Subcutaneous adipose tissue (tissue), 4 donors: ENCODE measurements around the gene ATP8B2. TPM values are rescaled to one million over a fixed set of nuclear protein-coding genes. Genes with fewer than 3 reads are reported as not detected.

ENCODE experiments used
- total RNA-seq, 4 donors: library from RNA; depleted of rRNA; stranded (reverse); fragments of >200 nt; gene quantifications; one replicate each; pipeline ENCODE4 v1.1.0, GENCODE V29; 2016
- TF ChIP-seq, protein P1 (sequence below): fragments of 450-650 bp; IDR thresholded peaks from one replicate; pipeline ENCODE4 v1.5.1; 2016; ENCODE audit warnings: low read depth, mild to moderate bottlenecking, control low read depth, antibody characterized with exemption, moderate library complexity

The ATP8B2 gene
- total RNA-seq, 4 donors from 2014 or later = 39.6 to 46.5 (median 44.6) TPM

DNA sequence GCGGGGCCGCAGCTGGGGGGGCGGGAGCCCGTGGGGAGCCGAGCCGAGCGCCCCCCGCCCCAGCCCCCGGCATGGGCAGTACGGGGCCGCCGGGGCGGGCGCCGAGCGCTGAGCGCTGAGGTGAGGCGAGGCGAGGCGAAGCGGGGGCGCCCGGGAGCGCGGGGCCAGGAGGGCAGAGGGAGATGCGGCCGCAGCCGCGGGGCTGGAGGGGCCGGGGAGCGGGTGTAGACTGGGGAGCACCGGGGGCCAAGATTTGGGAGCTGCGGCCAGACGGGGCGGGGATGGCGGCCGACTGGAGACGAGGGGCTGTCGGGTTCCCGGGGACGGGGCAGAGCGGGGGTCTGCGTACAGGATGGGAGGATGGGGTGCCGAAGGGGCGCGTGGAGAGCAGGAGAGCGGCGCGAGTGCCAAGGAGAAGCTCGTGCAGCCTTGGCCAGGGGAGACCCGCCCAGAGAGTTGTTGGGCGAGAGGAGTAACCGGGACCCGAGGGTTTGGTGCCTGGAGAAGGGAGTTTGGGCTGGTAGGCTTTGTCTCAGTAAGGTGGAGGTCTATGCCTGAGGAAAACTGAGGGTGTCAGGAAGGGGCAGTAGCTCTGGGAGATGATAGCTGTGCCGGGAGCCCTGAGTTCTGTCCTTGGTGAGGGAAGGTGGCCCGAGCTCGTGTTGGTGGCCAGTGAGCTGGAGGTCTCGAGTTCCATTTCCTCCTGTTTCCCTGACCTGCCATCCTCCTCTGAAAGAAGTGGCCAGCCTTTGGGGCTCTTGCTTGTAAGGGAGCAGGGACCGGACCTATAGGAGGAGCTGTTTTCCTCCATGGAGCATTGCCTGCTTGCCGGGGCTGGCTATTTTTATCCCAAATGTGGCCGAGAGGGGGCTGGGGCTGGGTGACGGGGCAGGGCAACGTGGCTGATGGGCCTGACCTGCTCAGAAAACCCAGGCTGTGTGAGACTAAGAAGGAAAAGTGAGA is 539 bp downstream of the ATP8B2 start:
- TF ChIP-seq, protein P1, sequence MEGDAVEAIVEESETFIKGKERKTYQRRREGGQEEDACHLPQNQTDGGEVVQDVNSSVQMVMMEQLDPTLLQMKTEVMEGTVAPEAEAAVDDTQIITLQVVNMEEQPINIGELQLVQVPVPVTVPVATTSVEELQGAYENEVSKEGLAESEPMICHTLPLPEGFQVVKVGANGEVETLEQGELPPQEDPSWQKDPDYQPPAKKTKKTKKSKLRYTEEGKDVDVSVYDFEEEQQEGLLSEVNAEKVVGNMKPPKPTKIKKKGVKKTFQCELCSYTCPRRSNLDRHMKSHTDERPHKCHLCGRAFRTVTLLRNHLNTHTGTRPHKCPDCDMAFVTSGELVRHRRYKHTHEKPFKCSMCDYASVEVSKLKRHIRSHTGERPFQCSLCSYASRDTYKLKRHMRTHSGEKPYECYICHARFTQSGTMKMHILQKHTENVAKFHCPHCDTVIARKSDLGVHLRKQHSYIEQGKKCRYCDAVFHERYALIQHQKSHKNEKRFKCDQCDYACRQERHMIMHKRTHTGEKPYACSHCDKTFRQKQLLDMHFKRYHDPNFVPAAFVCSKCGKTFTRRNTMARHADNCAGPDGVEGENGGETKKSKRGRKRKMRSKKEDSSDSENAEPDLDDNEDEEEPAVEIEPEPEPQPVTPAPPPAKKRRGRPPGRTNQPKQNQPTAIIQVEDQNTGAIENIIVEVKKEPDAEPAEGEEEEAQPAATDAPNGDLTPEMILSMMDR = no peak

DNA sequence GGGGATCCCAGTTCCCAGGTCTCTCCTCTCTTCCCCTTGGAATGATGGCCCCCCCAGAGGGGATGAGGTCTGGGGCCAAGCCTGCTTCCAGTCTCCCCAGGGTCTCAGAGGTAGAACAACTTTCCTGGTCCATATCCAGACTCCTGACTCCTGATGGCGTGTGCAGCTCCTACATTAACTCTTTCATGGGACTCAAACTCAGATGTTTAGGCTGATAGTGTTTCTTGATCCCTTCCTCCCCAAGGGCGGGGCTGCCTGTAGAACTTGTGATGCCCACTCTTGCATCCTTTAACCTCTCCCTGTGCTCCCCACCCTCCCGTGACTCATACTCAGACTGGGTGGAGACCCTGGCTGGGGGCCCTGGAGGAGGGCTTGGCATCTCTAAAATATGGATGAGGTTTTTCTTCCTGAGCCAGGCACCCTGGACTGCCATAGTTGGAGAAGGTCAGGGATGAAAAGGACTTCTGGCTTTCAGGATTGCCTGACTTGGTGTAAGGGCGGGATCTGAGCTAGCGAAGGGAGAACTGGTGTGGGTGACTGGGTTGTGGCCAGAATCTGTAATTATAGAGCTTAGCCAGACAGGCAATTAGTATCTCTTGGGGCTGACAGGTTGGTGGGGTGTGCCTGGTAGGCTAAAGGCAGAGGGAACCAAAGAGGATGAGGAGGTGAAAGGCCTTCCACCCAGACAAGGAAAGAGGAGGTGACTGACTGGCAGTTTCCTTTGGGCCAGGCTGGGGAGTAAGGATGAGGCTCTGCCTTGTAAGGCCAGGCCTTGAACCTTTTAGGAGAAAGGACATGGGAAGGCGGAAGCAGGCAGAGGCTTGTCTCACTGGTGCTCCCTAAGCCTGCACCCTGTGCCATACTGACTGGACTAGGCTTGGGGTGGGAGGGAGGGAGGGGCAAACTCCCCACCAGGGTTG is 1.5 kb downstream of the ATP8B2 start:
- TF ChIP-seq, protein P1 = no peak

DNA sequence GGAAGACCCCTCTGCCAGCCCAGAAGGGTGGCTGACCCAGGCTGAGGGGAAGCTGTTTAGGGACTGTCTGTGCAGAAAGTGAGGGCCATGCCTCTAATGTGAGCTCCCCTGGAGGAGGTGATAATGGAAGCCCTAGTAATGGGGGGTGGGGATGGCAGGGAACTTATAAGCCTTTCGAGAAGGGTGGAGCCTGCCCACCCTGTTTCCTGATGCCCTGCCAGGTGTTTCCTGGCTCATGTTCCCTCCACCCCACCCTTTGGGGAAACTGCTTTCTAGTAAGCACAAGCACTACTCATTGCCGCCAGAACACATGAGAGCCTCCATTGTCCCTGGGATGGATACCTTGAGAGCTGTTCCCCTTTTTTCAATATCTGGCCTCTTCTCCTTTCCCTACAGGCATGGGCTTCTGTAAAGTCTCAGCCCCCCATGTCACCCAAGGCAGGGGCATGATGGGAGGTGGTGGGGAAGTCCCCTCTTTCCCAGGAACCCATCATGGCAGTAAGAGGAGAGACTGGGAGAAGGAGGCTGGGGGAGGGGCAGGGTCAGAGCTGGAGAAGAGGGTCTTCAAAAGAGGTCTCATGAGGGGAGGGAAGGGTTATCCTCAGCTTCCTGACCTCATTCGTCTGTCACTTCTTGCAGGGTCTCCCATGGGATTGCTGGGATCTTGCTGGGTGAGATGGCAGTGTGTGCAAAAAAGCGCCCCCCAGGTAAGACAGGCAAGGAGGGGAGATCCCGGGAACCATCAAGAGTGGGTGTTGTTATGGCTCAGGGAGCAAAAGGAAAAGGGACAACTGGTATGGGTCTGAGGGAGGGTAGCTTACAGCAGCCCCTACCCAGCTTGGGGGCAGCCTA is 2.4 kb downstream of the ATP8B2 start:
- TF ChIP-seq, protein P1 = no peak

DNA sequence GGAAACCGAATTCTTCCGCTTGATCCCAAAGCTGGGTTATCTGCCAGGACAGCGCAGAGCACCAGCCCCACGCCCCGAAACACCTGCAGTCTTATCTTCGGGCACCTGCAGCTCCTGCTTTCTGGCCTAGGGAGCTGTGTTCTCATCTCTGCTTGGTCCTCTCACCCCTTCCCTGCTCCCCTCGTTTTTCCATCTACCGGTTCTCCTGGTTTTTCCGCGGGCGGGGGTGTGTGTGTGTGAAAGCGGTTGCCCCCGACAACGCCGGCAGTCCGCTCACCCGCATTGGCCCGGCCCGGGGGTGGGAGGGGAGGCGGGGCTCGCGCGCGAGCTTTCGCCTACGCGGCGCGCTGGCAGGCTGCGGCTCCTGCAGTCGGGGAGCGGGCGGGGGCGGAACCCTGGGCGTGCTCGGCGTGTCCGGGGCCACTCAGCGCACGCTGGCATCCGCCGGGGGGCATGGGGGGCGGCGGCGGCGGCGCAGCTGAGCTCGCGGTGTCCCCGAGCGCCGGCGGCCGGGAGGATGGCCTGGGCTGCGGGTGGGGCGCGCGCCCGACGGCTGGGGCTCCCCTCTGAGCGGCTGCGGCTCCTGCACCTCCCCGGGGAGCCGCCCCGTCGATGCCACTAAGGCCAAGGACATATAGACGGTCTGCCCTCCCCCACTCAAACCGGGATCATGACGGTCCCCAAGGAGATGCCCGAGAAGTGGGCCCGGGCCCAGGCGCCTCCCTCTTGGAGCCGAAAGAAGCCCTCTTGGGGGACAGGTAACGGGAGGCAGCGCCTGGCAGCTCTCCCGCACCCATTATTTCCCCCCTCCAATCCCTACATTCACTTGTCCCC is 3.2 kb downstream of the ATP8B2 start:
- TF ChIP-seq, protein P1 = no peak

DNA sequence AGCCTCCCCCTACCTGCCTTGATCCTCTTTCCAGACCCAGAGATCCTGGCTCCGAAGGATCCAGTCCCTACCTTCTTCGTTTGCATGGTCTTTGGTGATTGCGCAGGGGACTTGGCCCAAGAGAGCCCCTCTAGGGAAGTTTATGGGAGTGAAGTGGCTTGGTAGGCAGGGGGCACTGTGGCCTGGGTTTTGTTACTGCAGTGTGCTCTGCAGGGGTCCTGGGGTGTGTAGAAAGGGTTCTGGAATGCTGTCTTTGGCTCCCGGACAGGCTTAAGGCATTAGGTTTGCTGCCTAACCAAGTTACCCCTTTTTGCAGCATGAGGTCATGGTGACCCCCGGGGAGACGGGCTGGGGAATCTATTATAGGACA is 3.8 kb downstream of the ATP8B2 start:
- TF ChIP-seq, protein P1 = no peak

DNA sequence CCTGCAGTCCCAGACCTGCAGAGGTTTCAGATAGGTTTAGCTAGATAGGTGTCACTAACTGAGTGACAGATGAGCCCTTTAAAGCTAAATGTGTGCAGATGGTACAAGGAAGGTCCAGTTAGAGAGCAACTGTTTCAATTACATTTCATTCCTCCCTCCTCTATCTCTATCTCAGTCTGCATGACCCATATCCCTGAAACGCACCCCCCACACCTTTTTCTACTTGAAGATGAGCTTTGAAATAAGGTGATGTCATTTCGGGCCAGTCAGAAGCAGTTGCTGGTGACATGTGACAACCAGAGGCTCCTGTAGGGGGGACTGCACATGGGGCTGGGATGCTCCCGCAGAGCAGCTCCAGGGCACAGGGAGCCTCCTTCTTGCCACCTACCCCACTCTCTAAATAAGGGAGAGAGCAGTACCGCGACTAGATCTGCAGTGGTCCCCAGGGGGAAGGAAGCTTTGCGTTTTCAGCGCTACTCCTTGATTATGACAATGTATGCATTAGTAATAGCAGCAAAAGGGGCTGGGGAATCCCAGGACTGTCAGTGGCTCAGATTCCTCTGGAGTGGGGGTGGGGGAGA is 4.3 kb downstream of the ATP8B2 start:
- TF ChIP-seq, protein P1 = no peak
